BE2C (cell line): ENCODE data around the gene CLMP.

Experiments used
- DNase-seq: peaks from one replicate; pipeline ENCODE4 v3.0.0-alpha.2; 2020
- H3K27me3 ChIP-seq: fragments of 250-450 bp; sonication (Bioruptor Pico); 2 replicates; pipeline ENCODE4 v1.5.1; 2020; ENCODE audit warnings: mild to moderate bottlenecking
- H3K36me3 ChIP-seq: fragments of 250-450 bp; sonication (Bioruptor Pico); 2 replicates; pipeline ENCODE4 v1.5.1; 2020; ENCODE audit warnings: mild to moderate bottlenecking
- H3K4me1 ChIP-seq: fragments of 250-450 bp; sonication (Bioruptor Pico); 2 replicates; pipeline ENCODE4 v1.5.1; 2020
- H3K4me3 ChIP-seq: 2 replicates; pipeline ENCODE4 v1.5.1; 2011; ENCODE audit warnings: low read depth, low read length
- H3K9me3 ChIP-seq: fragments of 250-450 bp; sonication (Bioruptor Pico); 2 replicates; pipeline ENCODE4 v1.5.1; 2020
- TF ChIP-seq, protein P1 (sequence below): IDR thresholded peaks from 2 replicates; pipeline ENCODE4 v1.5.1; 2012; ENCODE audit warnings: mild to moderate bottlenecking, low read depth, low read length

Gene CLMP

DNA sequence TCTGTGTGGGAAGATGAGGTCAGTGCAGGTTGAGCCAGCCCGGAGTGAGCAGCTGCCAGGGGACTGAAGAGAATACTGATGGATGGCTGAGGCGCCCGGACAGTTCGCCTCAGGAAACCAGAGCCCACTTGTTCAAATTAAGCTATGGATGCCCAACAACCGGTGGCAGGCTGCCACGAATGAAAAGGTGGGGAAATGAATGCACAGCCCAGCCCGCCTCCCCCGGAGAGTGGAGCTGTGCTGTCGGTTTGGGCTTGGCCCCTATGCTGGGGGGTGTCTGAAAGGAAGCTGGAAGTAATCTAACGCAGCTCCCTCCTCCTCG, 155.0 kb downstream of the CLMP start:
- peaks cover 7% of the 10 kb centered on the region for H3K4me1 ChIP-seq
- H3K9me3 ChIP-seq, result no peaks in the 10 kb centered on the region
- H3K36me3 ChIP-seq, result no peaks in the 10 kb centered on the region
- TF ChIP-seq, protein P1, sequence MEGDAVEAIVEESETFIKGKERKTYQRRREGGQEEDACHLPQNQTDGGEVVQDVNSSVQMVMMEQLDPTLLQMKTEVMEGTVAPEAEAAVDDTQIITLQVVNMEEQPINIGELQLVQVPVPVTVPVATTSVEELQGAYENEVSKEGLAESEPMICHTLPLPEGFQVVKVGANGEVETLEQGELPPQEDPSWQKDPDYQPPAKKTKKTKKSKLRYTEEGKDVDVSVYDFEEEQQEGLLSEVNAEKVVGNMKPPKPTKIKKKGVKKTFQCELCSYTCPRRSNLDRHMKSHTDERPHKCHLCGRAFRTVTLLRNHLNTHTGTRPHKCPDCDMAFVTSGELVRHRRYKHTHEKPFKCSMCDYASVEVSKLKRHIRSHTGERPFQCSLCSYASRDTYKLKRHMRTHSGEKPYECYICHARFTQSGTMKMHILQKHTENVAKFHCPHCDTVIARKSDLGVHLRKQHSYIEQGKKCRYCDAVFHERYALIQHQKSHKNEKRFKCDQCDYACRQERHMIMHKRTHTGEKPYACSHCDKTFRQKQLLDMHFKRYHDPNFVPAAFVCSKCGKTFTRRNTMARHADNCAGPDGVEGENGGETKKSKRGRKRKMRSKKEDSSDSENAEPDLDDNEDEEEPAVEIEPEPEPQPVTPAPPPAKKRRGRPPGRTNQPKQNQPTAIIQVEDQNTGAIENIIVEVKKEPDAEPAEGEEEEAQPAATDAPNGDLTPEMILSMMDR, result no peak
- peak; percentile 60 for DNase-seq
- no peaks in the 10 kb centered on the region for H3K27me3 ChIP-seq
- H3K4me3 ChIP-seq, result no peak overlapping the region; the same call in 1 of the 2 replicates

GRCh38 chr11:123035831-123036230, 159.2 kb downstream of the CLMP start:
- Histone ChIP-seq H3K36me3 (no peaks in the 10 kb centered on the region), H3K9me3 (no peaks in the 10 kb centered on the region), H3K27me3 (no peaks in the 10 kb centered on the region), H3K4me1 (peaks cover 7% of the 10 kb centered on the region), H3K4me3 (no peak overlapping the region)
- no peak for DNase-seq
- TF ChIP-seq, protein P1, result no peak

DNA sequence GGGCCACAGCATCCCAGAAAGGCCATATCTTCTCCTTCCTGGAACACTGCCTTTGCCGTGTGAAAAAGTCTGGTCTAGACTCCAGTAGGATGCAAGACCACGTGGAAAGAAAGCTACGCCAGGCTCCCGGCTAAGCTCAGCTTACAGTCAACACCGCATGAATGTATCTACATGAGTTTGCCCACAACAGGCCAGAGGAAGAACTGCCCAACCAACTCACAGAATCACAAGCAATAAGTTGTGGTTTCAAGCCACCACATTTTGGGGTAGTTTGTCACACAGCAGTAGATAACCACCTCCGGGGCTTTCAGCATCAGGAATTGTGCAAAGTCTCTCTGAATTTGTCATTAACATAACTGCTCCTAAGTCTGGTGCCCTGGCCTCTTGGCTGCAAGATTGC, 160.5 kb downstream of the CLMP start:
- no peaks in the 10 kb centered on the region for H3K36me3 ChIP-seq
- peaks cover under 1% of the 10 kb centered on the region for H3K4me1 ChIP-seq
- TF ChIP-seq, protein P1, result no peak
- no peak for DNase-seq
- H3K9me3 ChIP-seq, result no peaks in the 10 kb centered on the region
- no peaks in the 10 kb centered on the region for H3K27me3 ChIP-seq
- H3K4me3 ChIP-seq, result no peak overlapping the region

DNA sequence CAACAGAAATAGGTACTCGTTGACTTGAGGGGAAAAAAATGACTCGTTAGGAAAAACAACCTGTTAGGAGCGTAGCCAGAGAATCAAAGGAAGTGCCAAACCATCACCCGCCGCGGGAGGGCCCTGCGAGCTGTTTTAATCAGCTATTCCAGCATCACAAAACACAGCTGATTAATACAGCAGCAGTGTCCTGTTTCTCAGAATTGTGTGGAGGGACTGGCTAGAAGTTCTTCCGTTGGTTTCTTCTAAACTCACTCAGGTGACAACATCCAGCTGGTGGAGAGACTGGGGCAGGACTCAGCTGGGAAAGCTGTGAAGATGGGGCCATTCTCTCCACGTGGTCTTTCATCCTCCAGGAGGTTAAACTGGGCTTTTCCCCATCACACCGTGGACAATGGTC, 161.2 kb downstream of the CLMP start:
- H3K27me3 ChIP-seq, result no peaks in the 10 kb centered on the region
- H3K36me3 ChIP-seq, result no peaks in the 10 kb centered on the region
- H3K9me3 ChIP-seq, result no peaks in the 10 kb centered on the region
- DNase-seq, result no peak
- no peak overlapping the region for H3K4me3 ChIP-seq
- TF ChIP-seq, protein P1, result peak; percentile 38
- no peaks in the 10 kb centered on the region for H3K4me1 ChIP-seq

- Histone ChIP-seq H3K4me1 (no peaks in the 10 kb centered on the region), H3K9me3 (no peaks in the 10 kb centered on the region), H3K4me3 (no peak overlapping the region), H3K27me3 (peaks cover 10% of the 10 kb centered on the region), H3K36me3 (no peaks in the 10 kb centered on the region)
- no peak for DNase-seq
- TF ChIP-seq, protein P1, result no peak
These were observed 164.5 kb downstream of the CLMP start for GRCh38 chr11:123030517-123030916.

GRCh38 chr11:123020968-123021367, 174.1 kb downstream of the CLMP start:
- Histone ChIP-seq H3K27me3 (peaks cover 23% of the 10 kb centered on the region), H3K4me3 (no peak overlapping the region), H3K36me3 (no peaks in the 10 kb centered on the region), H3K9me3 (no peaks in the 10 kb centered on the region), H3K4me1 (no peaks in the 10 kb centered on the region; the same call in 1 of the 2 replicates)
- TF ChIP-seq, protein P1, result peak; percentile 79
- DNase-seq, result peak; percentile 51
